SK-N-SH (cell line): ENCODE results near the gene TIE1.

Experiments
- POLR2AphosphoS5 ChIP-seq: IDR thresholded peaks from 2 replicates; pipeline ENCODE4 v1.6.1; 2012; ENCODE audit warnings: low read depth, low read length
- TF ChIP-seq, protein P1 (sequence below): fragments of 150-350 bp; IDR thresholded peaks from 2 replicates; pipeline ENCODE4 v1.6.1; 2016; ENCODE audit warnings: mild to moderate bottlenecking, low read depth, low read length

DNA sequence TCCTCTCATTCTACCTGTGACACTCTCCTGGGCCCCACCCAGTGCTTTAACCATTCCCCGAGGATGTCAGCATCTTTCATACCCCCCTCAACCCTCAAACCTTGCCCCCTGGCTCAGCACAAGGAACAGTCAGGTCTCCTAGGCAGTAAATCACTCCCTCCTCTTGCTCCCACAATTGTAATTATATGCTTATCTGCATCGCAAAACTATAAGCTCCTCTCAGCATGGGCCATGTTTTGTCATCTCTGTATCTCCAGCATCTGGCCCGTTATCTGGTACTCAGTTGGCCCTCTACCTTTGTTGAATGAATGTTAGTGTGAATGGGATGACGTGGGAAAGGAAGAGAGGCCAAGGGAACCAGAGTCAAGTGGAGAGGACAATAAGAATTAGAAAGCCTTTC is 69.8 kb downstream of the TIE1 start:
- TF ChIP-seq, protein P1, sequence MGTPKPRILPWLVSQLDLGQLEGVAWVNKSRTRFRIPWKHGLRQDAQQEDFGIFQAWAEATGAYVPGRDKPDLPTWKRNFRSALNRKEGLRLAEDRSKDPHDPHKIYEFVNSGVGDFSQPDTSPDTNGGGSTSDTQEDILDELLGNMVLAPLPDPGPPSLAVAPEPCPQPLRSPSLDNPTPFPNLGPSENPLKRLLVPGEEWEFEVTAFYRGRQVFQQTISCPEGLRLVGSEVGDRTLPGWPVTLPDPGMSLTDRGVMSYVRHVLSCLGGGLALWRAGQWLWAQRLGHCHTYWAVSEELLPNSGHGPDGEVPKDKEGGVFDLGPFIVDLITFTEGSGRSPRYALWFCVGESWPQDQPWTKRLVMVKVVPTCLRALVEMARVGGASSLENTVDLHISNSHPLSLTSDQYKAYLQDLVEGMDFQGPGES: no peak
- no peak for TF ChIP-seq POLR2AphosphoS5
